Measurements from ENCODE around the gene EDARADD.

- no peak for TF ChIP-seq POLR2A (IDR thresholded peaks at IDR 0.05)
- no peak for TF ChIP-seq POLR2AphosphoS5 (IDR thresholded peaks at IDR 0.05)
Measured at GRCh38 chr1:236393681-236394481, at the start of gene EDARADD.
